HG02840 (cell line): ENCODE measurements around the gene DDX49.

Experiments
- ATAC-seq: cut with Tn5 transposase; IDR thresholded peaks from one replicate; pipeline ENCODE4 v1.9.1; 2021; ENCODE audit warnings: mild to moderate bottlenecking, moderate library complexity, moderate number of reproducible peaks; ENCODE audit not compliant: unreplicated experiment, low FRiP score

DDX49 gene

GRCh38 chr19:18966307-18966706 lies 46.8 kb downstream of the DDX49 start:
- no peak for ATAC-seq

- ATAC-seq: no peak
These were observed 48.0 kb downstream of the DDX49 start for GRCh38 chr19:18967358-18968146.

GRCh38 chr19:18969931-18970659 lies 50.6 kb downstream of the DDX49 start:
- no peak for ATAC-seq

GRCh38 chr19:18972301-18972811 lies 52.8 kb downstream of the DDX49 start:
- no peak for ATAC-seq

GRCh38 chr19:18972851-18973250 lies 53.3 kb downstream of the DDX49 start:
- ATAC-seq: no peak

GRCh38 chr19:18975011-18975410 lies 55.5 kb downstream of the DDX49 start:
- ATAC-seq: no peak

- ATAC-seq: no peak
These were observed 56.4 kb downstream of the DDX49 start for GRCh38 chr19:18975869-18976268.
